ENCODE measurements around the gene PRKAR1B.
"Not testable (repeated sequence)": the region's sequence is repeated elsewhere in the genome, so short reads cannot be mapped to it uniquely, and the experiment has no call there.

Gene PRKAR1B

DNA sequence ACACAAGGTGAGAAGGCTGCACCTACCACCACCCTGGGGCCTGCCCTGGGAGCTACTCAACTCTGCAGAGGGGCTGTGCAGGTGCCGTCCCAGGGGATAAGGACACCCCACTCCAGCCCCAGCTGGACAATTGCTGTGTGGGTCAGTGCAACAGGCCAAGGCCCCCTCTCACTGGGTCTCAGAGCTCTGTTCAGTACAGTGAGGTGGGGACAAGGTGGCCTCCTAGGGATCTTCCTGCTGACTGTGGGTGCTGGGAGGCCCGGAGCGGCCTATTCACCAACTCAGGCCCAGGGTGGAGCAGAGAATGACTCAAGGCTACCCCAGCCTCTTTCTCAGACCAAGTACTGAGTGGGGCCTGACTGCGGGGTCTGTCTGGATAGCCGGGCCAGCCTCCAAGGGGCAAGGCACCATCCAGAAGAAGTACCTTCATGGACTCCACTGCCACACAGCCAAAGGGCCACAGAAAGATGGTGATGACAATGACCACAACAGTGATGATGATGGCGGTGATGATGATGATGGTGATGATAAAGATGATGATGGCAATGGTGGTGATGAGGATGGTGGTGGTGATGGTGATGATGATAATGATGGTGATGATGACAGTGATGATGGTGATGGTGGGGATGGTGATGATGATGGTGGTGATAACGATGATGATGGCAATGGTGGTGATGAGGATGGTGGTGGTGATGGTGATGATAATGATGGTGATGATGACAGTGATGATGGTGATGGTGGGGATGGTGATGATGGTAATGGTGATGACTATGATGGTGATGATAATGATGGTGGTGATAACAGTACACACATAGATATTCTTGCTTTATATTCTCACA lies 60.4 kb downstream of the PRKAR1B start:
- DNase-seq (ENCODE audit: low read depth), result no peak

DNA sequence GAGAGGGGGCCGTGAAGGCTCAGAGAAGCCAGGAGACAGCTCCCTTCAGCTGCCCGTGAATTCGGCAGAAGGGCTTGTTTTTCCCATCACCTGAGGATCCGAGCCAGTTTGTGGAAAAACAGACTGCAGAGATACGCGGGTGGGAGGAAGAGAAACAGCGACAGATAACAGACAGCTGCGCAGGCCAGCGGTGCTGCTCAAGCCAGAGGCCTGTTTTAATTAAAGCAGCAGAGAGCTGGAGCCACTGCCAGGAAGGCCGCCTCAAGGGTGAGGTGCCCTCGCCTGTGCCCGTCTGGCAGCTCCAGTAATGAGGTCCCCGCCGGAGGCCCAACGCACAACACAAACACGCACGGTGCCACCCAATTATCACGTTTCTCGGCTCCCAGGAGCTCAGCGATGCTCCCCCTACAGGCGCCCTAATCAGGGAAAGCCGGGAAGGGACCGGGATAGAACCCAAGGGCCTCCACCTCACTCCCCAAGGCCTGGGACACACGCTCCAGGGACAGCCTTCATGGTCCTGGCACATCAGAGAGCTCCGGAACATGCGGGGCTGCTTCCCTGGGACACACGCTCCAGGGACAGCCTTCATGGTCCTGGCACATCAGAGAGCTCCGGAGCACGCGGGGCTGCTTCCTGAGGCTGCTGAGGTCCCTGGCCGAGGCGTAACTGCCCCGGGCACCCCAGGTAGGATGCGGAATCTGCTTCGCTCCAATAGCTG lies 61.2 kb downstream of the PRKAR1B start:
- no peak for DNase-seq (ENCODE audit: low read depth)

DNA sequence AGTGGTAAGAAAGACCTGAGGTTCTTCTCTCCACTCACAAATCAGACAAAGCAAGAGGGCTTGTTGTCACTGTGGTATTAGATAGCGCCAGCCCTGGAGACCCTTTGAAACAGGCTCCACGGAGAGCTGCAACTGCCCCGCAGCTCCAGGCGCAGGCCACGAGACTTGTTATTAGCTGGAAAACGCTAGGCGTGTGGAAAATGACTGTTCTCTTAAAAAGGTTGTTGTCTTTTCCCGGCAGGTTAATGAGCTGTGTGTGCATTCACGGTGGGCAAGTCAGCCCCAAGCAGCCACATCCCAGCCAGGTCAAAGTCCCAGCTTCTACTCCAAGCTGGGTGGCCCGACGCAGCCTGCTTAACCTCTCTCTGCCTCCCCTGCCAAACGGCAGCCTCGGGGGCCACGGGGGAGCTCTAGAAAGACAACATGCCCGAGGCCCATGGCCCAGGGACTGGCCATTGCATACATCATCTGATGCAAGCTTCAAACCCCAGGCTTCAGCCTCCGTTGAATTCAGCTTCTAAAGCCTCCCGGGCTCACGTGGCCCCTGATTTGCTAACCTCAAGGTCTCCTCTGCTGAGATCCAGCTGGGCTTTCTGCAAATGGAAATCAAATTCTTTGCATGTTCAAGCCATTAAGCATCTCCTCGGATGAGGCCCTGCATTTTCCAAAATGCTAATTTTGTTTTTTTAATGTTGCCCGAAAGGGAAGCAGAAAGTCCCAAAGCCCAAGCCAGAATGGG lies 61.9 kb downstream of the PRKAR1B start:
- DNase-seq (ENCODE audit: low read depth), result no peak

DNA sequence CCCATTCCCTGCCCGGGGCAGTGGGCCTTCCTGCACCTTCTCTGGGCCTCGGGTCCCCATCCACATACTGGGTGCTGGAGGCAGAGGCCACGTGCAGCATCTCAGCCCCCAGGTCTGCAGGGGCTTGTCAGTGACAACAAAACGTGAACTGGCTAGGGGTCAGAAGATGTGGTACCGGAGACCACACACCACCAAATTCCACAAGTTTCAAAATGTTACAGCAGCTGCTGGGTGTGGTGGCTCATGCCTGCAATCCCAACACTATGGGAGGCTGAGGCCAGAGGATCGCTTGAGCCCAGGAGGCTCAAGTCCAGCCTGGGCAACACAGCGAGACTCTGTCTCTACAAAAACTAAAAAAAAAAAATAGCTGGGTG lies 62.7 kb downstream of the PRKAR1B start:
- no peak for DNase-seq (ENCODE audit: low read depth)

DNA sequence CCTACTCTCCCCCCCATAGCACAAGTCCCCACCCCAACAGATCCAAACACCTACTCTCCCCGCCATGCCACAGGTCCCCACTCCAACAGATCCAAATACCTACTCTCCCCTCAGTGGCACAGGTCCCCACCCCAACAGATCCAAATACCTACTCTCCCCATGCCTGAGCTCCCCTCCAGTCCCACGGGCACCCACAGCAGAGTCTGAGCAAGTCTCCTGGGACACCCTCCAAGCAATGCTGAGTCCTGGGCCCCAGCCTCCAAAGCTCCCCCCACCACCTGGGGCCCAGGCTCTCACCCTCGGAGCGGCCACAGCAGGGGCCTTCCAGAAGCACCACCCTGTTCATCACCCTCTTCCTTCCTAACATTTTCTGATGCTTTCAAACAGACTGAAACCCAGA lies 64.5 kb downstream of the PRKAR1B start:
- no peak for DNase-seq (ENCODE audit: low read depth)

DNA sequence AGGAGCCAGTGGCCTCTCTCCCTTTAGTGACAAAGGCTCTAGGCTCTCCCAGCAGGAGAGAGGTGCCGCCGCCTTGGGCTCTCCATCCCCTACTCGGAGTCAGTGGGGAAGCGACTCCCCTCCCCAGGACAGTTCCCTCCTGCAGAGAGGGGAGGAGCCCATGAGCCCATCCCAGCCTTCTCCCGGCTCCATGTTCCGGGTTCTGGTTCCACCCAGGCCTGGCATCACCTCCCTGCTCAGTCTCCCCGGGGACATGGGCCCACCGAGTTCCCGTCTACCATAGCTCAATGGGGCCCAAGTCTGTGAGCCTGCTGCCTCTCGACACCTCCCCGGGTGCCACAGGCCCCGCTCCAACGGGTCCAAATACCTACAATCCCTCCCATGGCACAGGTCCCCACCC lies 67.1 kb downstream of the PRKAR1B start:
- no peak for DNase-seq (ENCODE audit: low read depth)

DNA sequence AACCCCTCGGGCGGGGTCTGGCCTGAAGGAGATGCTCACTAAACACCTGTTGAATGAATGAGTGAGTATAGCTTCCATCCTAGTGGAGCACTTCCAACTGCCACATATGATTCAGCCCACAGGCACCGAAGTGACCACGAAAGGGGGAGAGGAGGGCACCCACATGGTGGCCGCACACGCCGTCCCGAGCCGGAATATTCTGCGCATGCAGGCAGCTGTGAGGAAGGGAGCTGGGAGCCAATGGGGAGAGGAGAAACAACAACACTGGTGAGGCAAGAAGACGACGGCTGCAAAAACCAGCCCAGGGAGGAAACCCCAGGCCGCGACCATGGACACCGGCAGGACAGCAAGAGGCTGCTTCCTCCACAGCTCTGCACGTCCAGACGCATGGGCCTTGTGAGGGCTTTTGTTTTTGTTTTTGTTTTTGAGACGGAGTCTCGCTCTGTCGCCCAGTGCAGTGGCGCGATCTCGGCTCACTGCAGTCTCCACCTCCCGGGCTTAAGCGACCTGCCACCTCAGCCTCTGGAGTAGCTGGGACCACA lies 67.7 kb downstream of the PRKAR1B start:
- DNase-seq (ENCODE audit: low read depth), result no peak

DNA sequence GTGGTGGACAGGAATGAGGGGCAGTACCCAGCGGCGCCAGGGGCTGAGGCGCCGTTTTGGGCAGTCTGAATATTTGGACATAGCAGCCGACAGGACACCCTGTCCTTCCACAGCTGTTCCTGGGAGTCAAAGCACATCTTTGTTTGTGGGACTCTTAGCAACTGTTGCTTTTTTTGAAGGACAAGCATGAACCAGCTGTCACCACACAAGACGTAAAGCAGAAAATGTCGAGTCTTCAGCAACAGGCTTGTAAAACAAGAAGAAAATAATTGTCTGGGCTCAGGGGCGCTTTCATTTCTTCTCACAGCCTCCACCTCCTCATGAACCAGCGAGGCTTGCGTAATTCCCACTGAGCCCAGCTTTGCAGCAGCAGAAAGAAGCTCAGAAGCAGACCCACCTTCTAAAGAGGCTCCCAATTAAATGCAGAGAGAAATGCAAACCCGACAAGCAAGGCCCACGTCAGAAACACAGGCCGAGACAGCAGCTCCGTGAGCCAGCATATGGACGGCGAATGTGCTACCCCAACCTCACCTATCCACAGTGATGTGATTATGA lies 69.4 kb downstream of the PRKAR1B start:
- no peak for DNase-seq (ENCODE audit: low read depth)

DNA sequence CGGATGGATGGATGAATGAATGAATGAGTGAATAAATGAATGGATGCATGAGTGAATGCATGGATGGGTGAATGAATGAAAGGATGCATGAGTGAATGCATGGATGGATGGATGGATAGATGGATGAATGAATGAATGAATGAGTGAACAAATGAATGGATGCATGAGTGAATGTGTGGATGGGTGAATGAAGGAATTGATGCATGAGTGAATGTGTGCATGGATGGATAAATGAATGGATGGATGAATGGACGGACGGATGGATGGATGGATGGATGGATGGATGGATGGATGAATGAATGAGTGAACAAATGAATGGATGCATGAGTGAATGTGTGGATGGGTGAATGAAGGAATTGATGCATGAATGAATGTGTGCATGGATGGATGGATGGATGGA lies 70.1 kb downstream of the PRKAR1B start:
- DNase-seq (ENCODE audit: low read depth), result not testable (repeated sequence)

DNA sequence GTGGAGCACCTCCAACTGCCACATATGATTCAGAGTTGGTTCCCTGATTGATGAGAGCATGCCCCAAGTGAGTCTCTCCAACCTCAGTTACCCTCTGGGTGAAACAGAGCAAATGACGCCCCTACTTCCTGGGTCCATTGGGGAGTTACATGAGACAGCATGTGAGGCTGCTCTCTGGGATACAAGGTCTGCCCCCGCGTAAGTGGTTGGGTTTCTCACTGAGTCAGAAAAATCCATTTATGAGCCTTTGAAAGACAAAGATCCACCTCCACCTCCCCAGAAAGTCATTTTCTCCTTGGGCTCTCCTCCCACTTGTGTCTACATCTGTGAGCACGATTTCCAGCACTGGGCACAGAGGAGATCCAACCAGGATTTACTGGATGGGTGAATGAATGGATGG lies 71.3 kb downstream of the PRKAR1B start:
- no peak for DNase-seq (ENCODE audit: low read depth)

DNA sequence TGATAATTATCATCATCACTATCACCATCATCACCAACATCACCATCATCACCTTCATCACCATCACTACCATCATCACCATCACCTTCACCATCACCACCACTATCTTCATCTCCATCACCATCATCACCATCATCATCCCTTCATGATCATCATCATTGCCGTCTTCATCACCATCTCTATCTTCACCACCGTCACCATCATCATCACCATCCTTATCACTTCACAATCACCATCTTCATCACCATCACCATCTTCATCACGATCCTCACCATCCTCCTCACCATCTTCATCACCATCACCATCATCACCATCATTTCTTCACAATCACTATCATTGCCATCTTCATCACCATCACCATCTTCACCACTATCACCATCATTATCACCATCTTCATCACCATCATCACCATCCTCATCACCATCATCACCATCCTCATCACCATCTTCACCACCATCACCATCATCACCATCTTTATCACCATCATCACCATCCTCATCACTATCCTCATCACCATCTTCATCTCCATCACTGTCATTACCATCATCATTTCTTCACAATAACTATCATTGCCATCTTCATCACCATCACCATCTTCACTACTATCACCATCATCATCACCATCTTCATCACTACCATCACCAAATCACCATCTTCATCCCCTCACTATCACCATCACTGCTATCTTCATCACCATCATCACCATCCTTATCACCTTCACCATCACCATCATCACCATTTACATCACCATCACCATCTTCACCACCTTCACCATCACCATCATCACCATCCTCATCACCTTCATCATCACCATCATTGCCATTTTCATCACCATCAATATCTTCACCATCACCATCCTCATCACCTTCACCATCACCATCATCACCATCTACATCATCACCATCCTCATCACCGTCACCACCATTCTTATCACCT lies 73.0 kb downstream of the PRKAR1B start:
- no peak for DNase-seq (ENCODE audit: low read depth)

DNA sequence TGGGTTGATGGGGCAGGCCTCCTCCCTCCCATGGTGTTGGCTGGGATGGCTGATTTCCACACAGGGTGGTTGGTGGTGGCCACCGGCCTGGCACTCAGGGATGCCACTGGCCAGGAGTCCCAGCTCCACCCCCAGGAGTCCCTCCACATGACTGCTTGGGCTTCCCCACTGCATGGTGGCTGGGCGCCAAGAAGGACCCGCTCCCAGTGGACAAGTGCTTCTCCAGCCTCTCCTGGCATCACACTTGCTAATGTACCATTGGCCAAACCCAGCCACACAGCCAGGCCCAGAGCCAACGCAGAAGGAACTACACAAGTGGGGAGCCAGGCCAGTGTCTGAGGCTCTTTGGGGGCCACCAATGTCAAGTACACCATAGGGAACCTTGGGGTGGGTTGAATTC lies 74.2 kb downstream of the PRKAR1B start:
- DNase-seq (ENCODE audit: low read depth), result no peak

DNA sequence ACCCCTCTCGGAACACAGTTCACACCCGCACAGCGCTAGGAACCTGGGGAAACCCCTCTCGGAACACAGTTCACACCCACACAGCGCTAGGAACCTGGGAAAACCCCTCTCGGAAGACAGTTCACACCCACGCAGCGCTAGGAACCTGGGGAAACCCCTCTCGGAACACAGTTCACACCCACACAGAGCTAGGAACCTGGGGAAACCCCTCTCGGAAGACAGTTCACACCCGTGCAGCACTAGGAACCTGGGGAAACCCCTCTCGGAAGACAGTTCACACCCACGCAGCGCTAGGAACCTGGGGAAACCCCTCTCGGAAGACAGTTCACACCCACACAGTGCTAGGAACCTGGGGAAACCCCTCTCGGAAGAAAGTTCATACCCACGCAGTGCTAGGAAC lies 74.9 kb downstream of the PRKAR1B start:
- DNase-seq (ENCODE audit: low read depth), result not testable (repeated sequence)

DNA sequence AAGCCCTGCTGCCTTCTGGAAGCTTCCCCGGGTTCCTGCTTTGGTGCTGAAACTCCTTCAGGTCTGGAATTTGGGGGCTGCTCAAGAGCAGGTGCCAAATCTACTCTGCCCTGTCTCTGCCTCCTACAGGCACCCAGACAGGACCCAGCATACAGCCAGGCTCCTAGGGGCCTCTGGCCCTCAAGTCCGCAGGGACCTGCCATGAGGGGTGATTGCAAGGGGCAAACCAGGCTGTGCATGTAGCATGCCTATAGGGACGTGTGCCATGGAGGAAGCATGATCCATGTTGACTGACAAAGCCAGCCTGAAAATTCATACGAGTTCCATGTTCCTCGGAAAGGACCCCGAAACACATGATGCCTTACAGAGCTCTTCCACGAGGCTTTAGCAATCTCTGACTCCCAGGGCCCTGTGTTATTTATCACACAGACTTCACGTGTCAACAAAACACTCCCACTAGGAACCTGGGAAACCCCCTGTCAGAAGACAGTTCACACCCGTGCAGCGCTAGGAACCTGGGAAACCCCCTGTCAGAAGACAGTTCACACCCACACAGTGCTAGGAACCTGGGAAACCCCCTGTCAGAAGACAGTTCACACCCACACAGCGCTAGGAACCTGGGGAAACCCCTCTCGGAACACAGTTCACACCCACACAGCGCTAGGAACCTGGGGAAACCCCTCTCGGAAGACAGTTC lies 75.9 kb downstream of the PRKAR1B start:
- DNase-seq (ENCODE audit: low read depth), result peak; percentile 6

DNA sequence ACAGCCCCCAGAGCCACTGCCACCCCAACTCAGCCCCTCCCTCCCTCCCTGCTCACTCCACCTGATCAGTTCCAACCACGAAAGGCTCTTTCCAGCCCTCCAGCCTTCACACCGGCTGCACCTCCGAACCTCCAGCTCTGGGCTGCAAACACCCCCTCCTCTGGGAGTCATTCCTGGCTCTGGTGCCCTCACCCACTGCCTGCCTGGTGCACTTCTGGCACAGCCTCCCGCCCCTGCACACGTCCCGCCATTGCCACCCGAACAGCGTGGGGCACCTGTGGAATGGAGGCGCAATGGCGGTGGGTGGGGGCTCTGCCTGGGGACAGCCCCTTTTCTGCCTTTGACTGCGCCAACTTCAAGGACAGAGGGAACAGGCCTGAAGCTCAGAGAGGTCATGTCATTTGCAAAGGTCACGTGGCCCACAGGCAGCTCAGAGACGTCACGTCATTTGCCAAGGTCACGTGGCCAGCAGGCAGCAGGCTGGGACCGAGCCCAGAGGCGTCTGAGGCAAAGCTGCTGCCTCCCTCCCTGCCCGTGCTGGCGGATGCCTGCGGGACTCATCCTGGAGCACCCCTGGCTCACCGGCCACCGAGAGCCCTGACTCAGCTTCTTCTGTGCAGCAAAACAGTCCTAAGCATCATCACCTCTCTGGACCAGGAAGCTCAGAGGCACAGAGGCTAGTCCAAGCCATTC lies 76.6 kb downstream of the PRKAR1B start:
- DNase-seq (ENCODE audit: low read depth), result no peak

DNA sequence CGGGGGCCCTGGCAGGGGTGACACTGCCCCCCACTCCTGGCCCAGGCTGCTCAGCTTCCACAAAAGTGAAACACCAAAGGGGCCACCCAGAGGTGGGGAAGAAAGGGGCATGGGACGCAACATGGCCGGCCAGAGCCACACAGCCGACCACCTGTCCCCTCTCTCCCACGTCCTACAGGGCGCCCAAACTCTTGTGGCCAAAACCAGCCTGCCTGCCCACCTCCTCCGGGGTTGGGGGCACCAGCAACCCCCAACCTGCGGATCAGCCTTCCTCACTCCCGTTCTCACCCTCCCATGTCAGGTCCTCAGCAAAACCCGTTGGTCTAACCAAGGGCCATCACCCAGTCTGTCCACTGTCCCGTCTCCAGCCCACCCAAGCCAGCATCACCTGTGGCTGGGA lies 80.1 kb downstream of the PRKAR1B start:
- no peak for DNase-seq (ENCODE audit: low read depth)

DNA sequence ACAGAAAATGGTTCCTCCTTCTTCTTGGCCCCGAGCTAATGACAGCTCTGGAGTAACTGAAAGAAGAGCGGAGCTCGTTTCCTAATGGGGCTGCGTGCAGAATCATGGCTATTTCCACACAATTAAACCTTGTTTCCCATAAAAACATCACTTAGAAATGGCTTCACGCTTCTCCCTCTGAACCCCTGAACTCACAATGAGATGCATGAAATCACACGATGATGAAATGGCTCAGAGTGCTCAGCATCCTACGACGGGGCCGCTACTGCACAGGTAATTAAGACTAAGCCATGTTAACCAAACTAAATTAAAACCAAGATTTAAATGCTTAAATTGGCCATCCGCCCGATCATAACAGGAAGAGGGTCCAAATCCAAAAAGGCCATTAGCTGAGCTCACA lies 80.6 kb downstream of the PRKAR1B start:
- DNase-seq (ENCODE audit: low read depth), result no peak

DNA sequence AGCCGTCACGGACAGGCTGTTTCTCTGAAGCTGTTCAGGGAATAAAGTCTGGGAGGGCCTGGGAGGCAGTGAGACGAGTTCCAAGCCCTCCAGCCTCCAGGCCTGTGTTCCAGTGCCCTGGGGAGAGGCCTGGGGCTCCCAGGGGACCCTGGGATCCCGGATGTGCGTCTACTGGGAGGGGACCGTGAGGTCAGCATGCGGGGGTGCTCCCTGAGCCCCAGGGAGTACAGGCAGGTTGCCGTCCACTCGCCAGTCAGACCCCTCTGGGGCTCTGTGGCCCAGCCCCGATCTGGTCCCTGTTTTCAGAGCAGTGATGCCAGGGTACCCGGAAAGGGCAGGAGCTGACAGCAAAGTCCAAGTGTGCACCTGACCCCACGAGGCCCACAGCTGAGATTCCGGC lies 81.5 kb downstream of the PRKAR1B start:
- DNase-seq (ENCODE audit: low read depth), result no peak

DNA sequence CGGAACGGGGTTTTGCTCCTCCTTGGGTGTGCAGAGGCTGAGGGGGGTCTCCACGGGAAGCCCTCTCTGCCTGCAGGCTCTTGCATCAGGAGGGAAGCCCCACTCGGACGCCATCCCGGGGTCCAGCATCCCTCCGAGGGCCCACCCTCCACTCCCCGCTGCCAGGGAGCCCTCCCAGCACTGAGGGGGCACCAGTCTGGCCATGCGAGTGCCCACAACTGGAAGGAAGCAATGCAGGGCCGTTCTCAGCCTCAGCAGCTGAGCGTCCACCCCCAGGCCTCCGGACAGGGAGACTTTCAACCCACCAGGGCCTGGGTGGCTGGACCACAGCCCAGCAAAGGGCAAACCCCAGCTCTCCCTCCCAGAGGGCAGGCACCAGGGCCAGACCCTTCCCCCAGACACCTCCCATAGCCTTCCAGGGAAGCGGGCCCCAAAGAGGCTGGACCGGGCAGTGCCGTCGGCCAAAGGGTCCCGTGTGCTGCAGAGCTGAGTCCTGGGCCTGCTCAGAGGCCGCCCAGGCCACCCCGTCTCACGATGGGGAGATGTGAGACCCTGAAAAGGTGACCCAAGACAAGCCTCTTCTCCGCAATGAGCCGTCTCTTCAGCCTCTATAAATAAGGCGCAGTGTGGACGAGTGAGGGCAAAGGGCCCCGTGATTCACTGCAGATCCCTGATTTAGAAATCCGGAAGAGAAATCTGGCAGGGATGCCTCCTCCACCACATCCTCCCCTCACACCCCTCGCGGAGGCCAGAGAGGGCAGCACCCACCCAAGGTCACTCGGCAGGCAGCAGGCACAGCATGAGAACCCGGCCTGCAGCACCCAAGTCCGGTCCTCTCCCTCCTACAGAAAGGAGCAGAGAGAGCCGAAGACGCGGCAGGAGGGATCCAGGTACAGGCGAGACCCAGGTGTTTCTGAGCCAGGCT lies 82.4 kb downstream of the PRKAR1B start:
- no peak for DNase-seq (ENCODE audit: low read depth)

All from stimulated activated CD8-positive, alpha-beta memory T cell treated with anti-CD3 and anti-CD28 coated beads, Interleukin-12 subunit alpha, Interleukin-12 subunit beta, amount 100 ng/mL, for 4 hours (primary cell).